Measurements from ENCODE around the gene COPRS. TPM values are rescaled to one million over a fixed set of nuclear protein-coding genes. Genes with fewer than 3 reads are reported as not detected.

Gene COPRS
- total RNA-seq, 1 experiment from 2014 or later: 52.4 TPM

DNA sequence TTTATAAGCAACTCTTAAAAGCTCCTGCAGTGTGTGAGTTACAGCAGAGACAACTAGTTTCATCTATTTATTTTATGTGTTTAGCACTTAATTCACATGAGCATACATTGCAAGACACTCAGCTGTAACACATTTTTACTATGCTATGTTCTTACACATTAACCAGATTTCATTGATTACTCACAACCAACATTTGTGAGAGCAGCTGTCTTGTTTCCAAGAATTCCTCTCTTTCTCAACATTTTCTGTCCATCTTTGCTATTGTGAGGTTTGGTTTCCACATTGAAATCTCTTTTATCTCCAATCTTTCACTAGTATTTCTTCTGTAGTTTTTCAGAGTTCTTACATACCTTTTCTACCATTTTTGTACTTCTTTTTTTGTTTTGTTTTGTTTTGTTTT, 51.2 kb downstream of the COPRS start:
- Histone ChIP-seq H3K27ac (ENCODE audit: low read depth, low read length) (no peak overlapping the region), H3K9me3 (ENCODE audit: control insufficient read depth in 1 of 2, insufficient read depth in 1 of 2, low read depth in 1 of 2, low read length in 2 of 2) (no peaks in the 10 kb centered on the region), H3K4me2 (ENCODE audit: low read length) (no peak overlapping the region), H3K9ac (ENCODE audit: low read length) (no peak overlapping the region), H3K79me2 (ENCODE audit: insufficient read depth, low read length) (no peaks in the 10 kb centered on the region), H3K27me3 (ENCODE audit: insufficient read depth, low read length) (no peaks in the 10 kb centered on the region), H4K20me1 (ENCODE audit: insufficient read depth) (no peaks in the 10 kb centered on the region), H2AFZ (ENCODE audit: low read depth, low read length, poor library complexity, severe bottlenecking) (no peak overlapping the region), H3K36me3 (ENCODE audit: control insufficient read depth in 1 of 2, insufficient read depth in 2 of 2, low read length in 2 of 2) (no peaks in the 10 kb centered on the region), H3K4me3 (replicated peaks in 1 of 2; ENCODE audit: low read depth in 1 of 2, low read length in 2 of 2) (no peak overlapping the region), H3K4me1 (ENCODE audit: control insufficient read depth in 1 of 2, insufficient read depth in 2 of 2, low read length in 2 of 2) (peaks cover 0 to under 1% of the 10 kb centered on the region in 2 experiments; a peak in 1 of 4 replicates), H3K9me2 (ENCODE audit: insufficient read depth) (no peaks in the 10 kb centered on the region)
- BruUV-seq (replicated peaks): no TSS peak
- DNase-seq (ENCODE audit: low read depth, low spot score) (no peak), ATAC-seq (no peak)
- intact Hi-C loops (cut with micrococcal nuclease): no loop called here
- CTCF ChIA-PET: no interaction called here
- RAD21 ChIA-PET (ENCODE audit: low non-redundant PET in 1 of 2, low total read pairs in 2 of 2, uncharacterized antibody in 2 of 2, unreplicated experiment in 2 of 2): no interaction called here
- TF ChIP-seq EZH2phosphoT487 (IDR thresholded peaks at IDR 0.05; ENCODE audit: borderline replicate concordance): no peak
- TF ChIP-seq, protein P1, sequence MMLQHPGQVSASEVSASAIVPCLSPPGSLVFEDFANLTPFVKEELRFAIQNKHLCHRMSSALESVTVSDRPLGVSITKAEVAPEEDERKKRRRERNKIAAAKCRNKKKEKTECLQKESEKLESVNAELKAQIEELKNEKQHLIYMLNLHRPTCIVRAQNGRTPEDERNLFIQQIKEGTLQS (IDR thresholded peaks at IDR 0.05): no peak
- POLR2A ChIA-PET: no interaction called here

- Histone ChIP-seq H3K4me1 (ENCODE audit: control insufficient read depth in 1 of 2, insufficient read depth in 2 of 2, low read length in 2 of 2) (peaks cover 0 to 6% of the 10 kb centered on the region in 2 experiments; a peak in 1 of 4 replicates), H3K36me3 (ENCODE audit: control insufficient read depth in 1 of 2, insufficient read depth in 2 of 2, low read length in 2 of 2) (no peaks in the 10 kb centered on the region), H4K20me1 (ENCODE audit: insufficient read depth) (no peaks in the 10 kb centered on the region), H3K27ac (ENCODE audit: low read depth, low read length) (no peak overlapping the region), H3K79me2 (ENCODE audit: insufficient read depth, low read length) (no peaks in the 10 kb centered on the region), H3K9ac (ENCODE audit: low read length) (no peak overlapping the region), H3K27me3 (ENCODE audit: insufficient read depth, low read length) (no peaks in the 10 kb centered on the region), H3K4me2 (ENCODE audit: low read length) (no peak overlapping the region), H3K9me2 (ENCODE audit: insufficient read depth) (no peaks in the 10 kb centered on the region), H2AFZ (ENCODE audit: low read depth, low read length, poor library complexity, severe bottlenecking) (no peak overlapping the region), H3K9me3 (ENCODE audit: control insufficient read depth in 1 of 2, insufficient read depth in 1 of 2, low read depth in 1 of 2, low read length in 2 of 2) (no peaks in the 10 kb centered on the region), H3K4me3 (replicated peaks in 1 of 2; ENCODE audit: low read depth in 1 of 2, low read length in 2 of 2) (no peak overlapping the region)
- intact Hi-C loops (cut with micrococcal nuclease): no loop called here
- TF ChIP-seq ELF1 (IDR thresholded peaks at IDR 0.05; ENCODE audit: borderline replicate concordance, low read depth) (no peak), TCF7L2 (IDR thresholded peaks at IDR 0.05; ENCODE audit: borderline replicate concordance, extremely low read depth, insufficient read depth, insufficient read length) (no peak), POLR2AphosphoS5 (IDR thresholded peaks at IDR 0.05; ENCODE audit: low read depth, low read length) (no peak)
- no peak for ATAC-seq
- RAD21 ChIA-PET (ENCODE audit: low non-redundant PET in 1 of 2, low total read pairs in 2 of 2, uncharacterized antibody in 2 of 2, unreplicated experiment in 2 of 2): no interaction called here
- CTCF ChIA-PET: no interaction called here
- POLR2A ChIA-PET: no interaction called here
- no TSS peak for BruUV-seq (replicated peaks)
- DNase-seq (ENCODE audit: low read depth, low spot score): no peak
These were observed 52.1 kb downstream of the COPRS start for GRCh38 chr17:31806921-31807320.
